ENCODE results near the gene DYRK1B.
"Not testable (repeated sequence)": the region's sequence is repeated elsewhere in the genome, so short reads cannot be mapped to it uniquely, and the experiment has no call there.

GRCh38 chr19:39877488-39877887 lies 43.5 kb upstream of the DYRK1B start:
- not testable (repeated sequence) for TF ChIP-seq CTCF (conservative IDR thresholded peaks at IDR 0.05); EZH2 (IDR thresholded peaks at IDR 0.05; ENCODE audit: low read depth)

Data from PC-9 (cell line).